HepG2 (cell line): ENCODE data around the gene STXBP2. TPM values are rescaled to one million over a fixed set of nuclear protein-coding genes. Genes with fewer than 3 reads are reported as not detected.

Source experiments
- ATAC-seq: fragments of 200-7000 bp; cut with Tn5 transposase; 3 replicates; pipeline ENCODE4 v1.9.1; 2020; ENCODE audit warnings: mild to moderate bottlenecking, moderate library complexity
- BruUV-seq: library from RNA; stranded (reverse); fragments of 400-500 nt; replicated peaks from 2 replicates; lab custom pipeline; 2021; lab: Mats Ljungman, UMichigan
- CTCF ChIA-PET: fragments of 300-600 bp; formaldehyde crosslinking; extraction: SDS; loops from one replicate; lab custom pipeline; 2021; ENCODE audit warnings: low total read pairs, inconsistent platforms, low intra/inter-chr PET ratio; lab: Yijun Ruan, JAX
- POLR2A ChIA-PET: fragments of 350-600 bp; sonication (Branson Sonifier 250); formaldehyde crosslinking; loops from one replicate; lab custom pipeline; 2020; ENCODE audit warnings: antibody characterized with exemption, inconsistent platforms; lab: Yijun Ruan, JAX
- DNase-seq: peaks from one replicate; pipeline ENCODE4 v3.0.0-alpha.2; 2015; ENCODE audit warnings: low spot score
- FAIRE-seq: peaks from 3 replicates; lab custom pipeline; 2011; peaks lifted over from hg19 to GRCh38; lab: Jason Lieb, UNC
- H2AFZ ChIP-seq: one replicate; pipeline ENCODE4 v1.6.1; 2011; ENCODE audit warnings: low read length, inconsistent platforms
- H3K27ac ChIP-seq: fragments of 300-600 bp; 3 replicates; pipeline ENCODE4 v1.8.0; 2011; ENCODE audit warnings: mixed run types, mild to moderate bottlenecking, mixed read lengths, low read length, inconsistent platforms; ENCODE audit not compliant: insufficient read depth; ENCODE audit errors: extremely low read length
- H3K27me3 ChIP-seq, 2 experiments: fragments of 200-600 bp in 1 of 2; 2 replicates in 1 of 2; 3 replicates in 1 of 2; pipeline versions ENCODE4 v1.6.0 to v1.8.0; 2011; ENCODE audit warnings: low read length in 2 of 2, mild to moderate bottlenecking in 2 of 2, moderate library complexity in 2 of 2, inconsistent platforms in 1 of 2; ENCODE audit not compliant: insufficient read depth in 2 of 2, control insufficient read depth in 1 of 2
- H3K36me3 ChIP-seq, 2 experiments: fragments of 200-600 bp in 1 of 2; replicated peaks in 1 of 2; 2 replicates in 1 of 2; 3 replicates in 1 of 2; pipeline versions ENCODE4 v1.5.1 to v1.8.0; 2011; ENCODE audit warnings: low read length in 2 of 2, inconsistent platforms in 1 of 2; ENCODE audit not compliant: insufficient read depth in 2 of 2, control insufficient read depth in 1 of 2
- H3K4me1 ChIP-seq: 2 replicates; pipeline ENCODE4 v1.5.1; 2012; ENCODE audit warnings: low read length, inconsistent platforms; ENCODE audit not compliant: insufficient read depth
- H3K4me2 ChIP-seq: 2 replicates; pipeline ENCODE4 v1.6.0; 2011; ENCODE audit warnings: low read depth, low read length, inconsistent platforms
- H3K4me3 ChIP-seq, 3 experiments: fragments of 200-600 bp in 1 of 3; sonication (generic), shearing (Covaris generic) in 1 of 3; replicated peaks in 1 of 3; 2 replicates each; pipeline ENCODE4 v1.5.1; 2011 to 2016; ENCODE audit warnings: low read length in 3 of 3, inconsistent platforms in 2 of 3, low read depth in 2 of 3, mild to moderate bottlenecking in 2 of 3, control low read depth in 1 of 3, mixed read lengths in 1 of 3; ENCODE audit not compliant: insufficient read depth in 1 of 3
- H3K79me2 ChIP-seq: one replicate; pipeline ENCODE4 v1.6.1; 2011; ENCODE audit warnings: low read length, inconsistent platforms; ENCODE audit not compliant: insufficient read depth
- H3K9ac ChIP-seq: 2 replicates; pipeline ENCODE4 v1.6.0; 2011; ENCODE audit warnings: mild to moderate bottlenecking, low read depth, low read length, inconsistent platforms; ENCODE audit not compliant: insufficient read depth
- H3K9me3 ChIP-seq: 2 replicates; pipeline ENCODE4 v1.5.1; 2012; ENCODE audit warnings: mild to moderate bottlenecking, low read length
- H4K20me1 ChIP-seq: 2 replicates; pipeline ENCODE4 v1.6.0; 2011; ENCODE audit warnings: inconsistent platforms, mild to moderate bottlenecking, low read length, moderate library complexity; ENCODE audit not compliant: insufficient read depth
- AFF4 ChIP-seq: sonication (generic); formaldehyde crosslinking; IDR thresholded peaks from 2 replicates; pipeline ENCODE4 v1.4.0; 2020; ENCODE audit warnings: missing genetic modification reagents
- ARNTL ChIP-seq: sonication (generic); formaldehyde crosslinking; IDR thresholded peaks from 2 replicates; pipeline ENCODE4 v1.4.0; 2020; ENCODE audit warnings: mild to moderate bottlenecking, missing genetic modification reagents
- FUBP1 ChIP-seq: sonication (generic); formaldehyde crosslinking; IDR thresholded peaks from 2 replicates; pipeline ENCODE4 v1.5.1; 2020; ENCODE audit warnings: missing genetic modification reagents, mild to moderate bottlenecking, borderline replicate concordance
- HNRNPK ChIP-seq: fragments of 200-400 bp; formaldehyde crosslinking; IDR thresholded peaks from 2 replicates; pipeline ENCODE4 v1.6.1; 2018; ENCODE audit warnings: low read length, low read depth, moderate library complexity, mild to moderate bottlenecking; ENCODE audit not compliant: poor library complexity, severe bottlenecking
- KDM5B ChIP-seq: sonication (generic); formaldehyde crosslinking; IDR thresholded peaks from 2 replicates; pipeline ENCODE4 v1.4.0; 2020; ENCODE audit warnings: missing genetic modification reagents, mild to moderate bottlenecking, borderline replicate concordance
- NFE2 ChIP-seq: sonication (generic); formaldehyde crosslinking; IDR thresholded peaks from 2 replicates; pipeline ENCODE4 v1.4.0; 2020; ENCODE audit warnings: missing genetic modification reagents
- RAD21 ChIP-seq: fragments of 450-650 bp; formaldehyde crosslinking; IDR thresholded peaks from 2 replicates; pipeline ENCODE4 v1.5.0; 2020; ENCODE audit warnings: mild to moderate bottlenecking
- RBFOX2 ChIP-seq: fragments of 200-400 bp; formaldehyde crosslinking; IDR thresholded peaks from 2 replicates; pipeline ENCODE4 v1.6.1; 2017; ENCODE audit warnings: low read depth, mild to moderate bottlenecking, low read length
- SMAD9 ChIP-seq: sonication (generic); formaldehyde crosslinking; IDR thresholded peaks from 2 replicates; pipeline ENCODE4 v1.5.1; 2020; ENCODE audit warnings: mild to moderate bottlenecking, missing genetic modification reagents
- THRA ChIP-seq: sonication (generic); formaldehyde crosslinking; IDR thresholded peaks from 2 replicates; pipeline ENCODE4 v1.4.0; 2020; ENCODE audit warnings: missing genetic modification reagents, borderline replicate concordance
- U2AF2 ChIP-seq: fragments of 200-400 bp; formaldehyde crosslinking; IDR thresholded peaks from 2 replicates; pipeline ENCODE4 v1.6.1; 2017; ENCODE audit warnings: low read depth, mild to moderate bottlenecking, low read length
- ZBTB21 ChIP-seq: sonication (generic); formaldehyde crosslinking; IDR thresholded peaks from 2 replicates; pipeline ENCODE4 v1.4.0; 2020; ENCODE audit warnings: missing genetic modification reagents
- ZNF256 ChIP-seq: sonication (generic); formaldehyde crosslinking; conservative IDR thresholded peaks from 2 replicates; pipeline ENCODE4 v1.4.0; 2020; ENCODE audit warnings: missing genetic modification reagents
- ZNF747 ChIP-seq: sonication (generic); formaldehyde crosslinking; IDR thresholded peaks from 2 replicates; pipeline ENCODE4 v1.8.1; 2023; ENCODE audit warnings: missing genetic modification reagents, mild to moderate bottlenecking, borderline replicate concordance
- WGBS: methylation state at CpG from one replicate; pipeline ENCODE4 v1.1.6; 2017; ENCODE audit warnings: low lambda C conversion rate; 5-methylcytosine and 5-hydroxymethylcytosine counted together
- in situ Hi-C: cut with HindIII; loops from 2 replicates; pipeline ENCODE4 v1.10.0; 2017; ENCODE audit warnings: low pct_unique_long_range_greater_than_20kb; ENCODE audit not compliant: extremely low pct_ligation_motif_present
- intact Hi-C: fragments of 100-400 bp; cut with micrococcal nuclease; formaldehyde crosslinking; loops from one replicate; pipeline ENCODE4 v1.10.0; 2022; ENCODE audit not compliant: unreplicated experiment
- polyA plus RNA-seq, 8 experiments: library from polyadenylated mRNA; depleted of rRNA in 3 of 8; stranded (reverse) in 7 of 8; unstranded in 1 of 8; fragments of >200 nt; fragmentation: Illumina TruSeq in 4 of 8; extraction: Trizol in 4 of 8; gene quantifications; 2 replicates each; pipeline versions ENCODE4 v1.2.1 to v1.2.3, GENCODE V29; 2011 to 2016; ENCODE audit warnings: low read depth in 4 of 8, missing spikeins in 1 of 8, mixed read lengths in 1 of 8; ENCODE audit not compliant: insufficient read depth in 1 of 8
- total RNA-seq, 5 experiments: library from RNA; depleted of rRNA; stranded (reverse); fragments of >200 nt; fragmentation: Illumina TruSeq; extraction: Trizol; gene quantifications; 2 replicates each; pipeline ENCODE4 v1.2.3, GENCODE V29; 2016; ENCODE audit warnings: low read depth in 1 of 5

STXBP2 gene
- total and polyA plus RNA-seq, 2 of the 13 experiments (the other 11 are each of a cell fraction or from before 2014, with no cell fraction given), result 22.8 to 40.1 TPM

- POLR2A ChIA-PET, result no interaction called here
- BruUV-seq, result no TSS peak
Measured at GRCh38 chr19:7638802-7639465, 2.0 kb downstream of the STXBP2 start.

More at GRCh38 chr19:7638802-7639465, 2.0 kb downstream of the STXBP2 start:
- H3K9me3 ChIP-seq, result no peaks in the 10 kb centered on the region
- TF ChIP-seq SMAD9 (no peak), ZNF747 (CRISPR knock-in tag) (no peak), RAD21 (no peak), ZBTB21 (CRISPR knock-in tag) (no peak), NFE2 (no peak), HNRNPK (no peak), ARNTL (no peak), ZNF256 (CRISPR knock-in tag) (no peak), U2AF2 (no peak), AFF4 (no peak), THRA (CRISPR knock-in tag) (no peak), FUBP1 (CRISPR knock-in tag) (no peak), KDM5B (CRISPR knock-in tag) (no peak), RBFOX2 (no peak)
- TF ChIP-seq, all 625 proteins: peak for 0
- Histone ChIP-seq H3K79me2 (peaks cover 7% of the 10 kb centered on the region), H3K36me3 (no peaks in the 10 kb centered on the region; a peak in 1 of 5 replicates), H4K20me1 (no peaks in the 10 kb centered on the region; the same call in 1 of the 2 replicates), H2AFZ (no peak overlapping the region), H3K4me1 (peaks cover 23% of the 10 kb centered on the region), H3K4me3 (no peak overlapping the region), H3K4me2 (no peak overlapping the region), H3K27ac (no peak overlapping the region), H3K9ac (no peak overlapping the region), H3K27me3 (no peaks in the 10 kb centered on the region; a peak in 1 of 5 replicates)
- FAIRE-seq, result no peak
- no peak for DNase-seq
- intact Hi-C loops, result no loop called here
- no peak for ATAC-seq
- in situ Hi-C loops, result no loop called here
- WGBS, result 97% methylated on average over 6 of the region's 12 CpGs
- CTCF ChIA-PET, result no interaction called here
